ENCODE data around the gene MINPP1. TPM values are rescaled to one million over a fixed set of nuclear protein-coding genes. Genes with fewer than 3 reads are reported as not detected.

MINPP1 gene
- total RNA-seq, 1 experiment from 2014 or later = 22.1 TPM

DNA sequence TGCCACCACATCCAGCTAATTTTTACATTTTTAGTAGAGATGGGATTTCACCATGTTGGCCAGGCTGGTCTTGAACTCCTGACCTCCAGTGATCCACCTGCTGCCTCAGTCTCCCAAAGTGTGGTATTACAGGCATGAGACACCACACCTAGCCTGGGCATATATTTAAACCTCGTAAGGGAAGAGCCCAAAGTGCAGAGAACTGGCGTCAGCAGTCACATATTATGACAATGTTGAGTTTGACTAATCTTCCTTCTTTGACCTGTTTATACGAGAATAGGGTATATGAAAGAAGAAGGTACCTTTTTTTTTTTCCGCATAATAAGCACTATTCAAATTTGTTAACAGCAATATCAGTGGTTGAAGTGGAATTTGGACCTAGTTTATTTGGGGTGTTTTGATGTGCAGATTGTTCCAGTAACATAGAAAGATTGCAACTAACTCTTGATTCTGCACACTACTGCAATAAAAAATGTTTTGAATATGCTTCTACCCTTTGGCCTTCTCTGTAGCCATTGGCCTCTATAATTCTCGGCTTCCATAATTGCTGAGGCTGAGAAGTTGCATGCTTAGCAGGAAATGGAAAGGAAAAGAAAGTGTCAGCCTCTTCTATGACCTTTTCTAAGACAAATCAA is 55.9 kb downstream of the MINPP1 start:
- CTCF ChIA-PET = no interaction called here
- RAD21 ChIA-PET (ENCODE audit: low non-redundant PET in 1 of 2, low total read pairs in 2 of 2, uncharacterized antibody in 2 of 2, unreplicated experiment in 2 of 2) = no interaction called here
- Histone ChIP-seq H3K9ac (ENCODE audit: low read length) (no peak overlapping the region), H3K9me2 (ENCODE audit: insufficient read depth) (no peaks in the 10 kb centered on the region), H3K27me3 (ENCODE audit: insufficient read depth, low read length) (no peaks in the 10 kb centered on the region), H3K27ac (ENCODE audit: low read depth, low read length) (no peak overlapping the region), H3K79me2 (ENCODE audit: insufficient read depth, low read length) (no peaks in the 10 kb centered on the region), H3K36me3 (ENCODE audit: control insufficient read depth in 1 of 2, insufficient read depth in 2 of 2, low read length in 2 of 2) (no peaks in the 10 kb centered on the region), H3K9me3 (ENCODE audit: control insufficient read depth in 1 of 2, insufficient read depth in 1 of 2, low read depth in 1 of 2, low read length in 2 of 2) (no peaks in the 10 kb centered on the region), H3K4me1 (ENCODE audit: control insufficient read depth in 1 of 2, insufficient read depth in 2 of 2, low read length in 2 of 2) (no peaks in the 10 kb centered on the region), H2AFZ (ENCODE audit: low read depth, low read length, poor library complexity, severe bottlenecking) (no peak overlapping the region), H4K20me1 (ENCODE audit: insufficient read depth) (no peaks in the 10 kb centered on the region), H3K4me3 (replicated peaks in 1 of 2; ENCODE audit: low read depth in 1 of 2, low read length in 2 of 2) (no peak overlapping the region), H3K4me2 (ENCODE audit: low read length) (no peak overlapping the region)
- DNase-seq (ENCODE audit: low read depth, low spot score) (no peak), ATAC-seq (no peak)
- intact Hi-C loops (cut with micrococcal nuclease) = no loop called here
- POLR2A ChIA-PET = no interaction called here
- no TSS peak for BruUV-seq (replicated peaks)
- TF ChIP-seq CBX3 (IDR thresholded peaks at IDR 0.05; ENCODE audit: low read depth) = no peak
- no peak for TF ChIP-seq SIN3A (IDR thresholded peaks at IDR 0.05; ENCODE audit: low read depth)
- no peak for TF ChIP-seq POLR2A (IDR thresholded peaks at IDR 0.05; ENCODE audit: borderline replicate concordance, extremely low read depth, insufficient read depth, insufficient read length)
- TF ChIP-seq TCF7L2 (IDR thresholded peaks at IDR 0.05; ENCODE audit: borderline replicate concordance, extremely low read depth, insufficient read depth, insufficient read length) = no peak
- TF ChIP-seq JUND (IDR thresholded peaks at IDR 0.05) = no peak
- no peak for TF ChIP-seq CEBPB (IDR thresholded peaks at IDR 0.05; ENCODE audit: low read depth)
- no peak for TF ChIP-seq POLR2AphosphoS5 (IDR thresholded peaks at IDR 0.05; ENCODE audit: low read depth, low read length)
- TF ChIP-seq SP1 (IDR thresholded peaks at IDR 0.05; ENCODE audit: low read depth) = no peak
- TF ChIP-seq, protein P1, sequence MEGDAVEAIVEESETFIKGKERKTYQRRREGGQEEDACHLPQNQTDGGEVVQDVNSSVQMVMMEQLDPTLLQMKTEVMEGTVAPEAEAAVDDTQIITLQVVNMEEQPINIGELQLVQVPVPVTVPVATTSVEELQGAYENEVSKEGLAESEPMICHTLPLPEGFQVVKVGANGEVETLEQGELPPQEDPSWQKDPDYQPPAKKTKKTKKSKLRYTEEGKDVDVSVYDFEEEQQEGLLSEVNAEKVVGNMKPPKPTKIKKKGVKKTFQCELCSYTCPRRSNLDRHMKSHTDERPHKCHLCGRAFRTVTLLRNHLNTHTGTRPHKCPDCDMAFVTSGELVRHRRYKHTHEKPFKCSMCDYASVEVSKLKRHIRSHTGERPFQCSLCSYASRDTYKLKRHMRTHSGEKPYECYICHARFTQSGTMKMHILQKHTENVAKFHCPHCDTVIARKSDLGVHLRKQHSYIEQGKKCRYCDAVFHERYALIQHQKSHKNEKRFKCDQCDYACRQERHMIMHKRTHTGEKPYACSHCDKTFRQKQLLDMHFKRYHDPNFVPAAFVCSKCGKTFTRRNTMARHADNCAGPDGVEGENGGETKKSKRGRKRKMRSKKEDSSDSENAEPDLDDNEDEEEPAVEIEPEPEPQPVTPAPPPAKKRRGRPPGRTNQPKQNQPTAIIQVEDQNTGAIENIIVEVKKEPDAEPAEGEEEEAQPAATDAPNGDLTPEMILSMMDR (IDR thresholded peaks at IDR 0.05 in 2 of 3, conservative IDR thresholded peaks at IDR 0.05 in 1 of 3; ENCODE audit: borderline replicate concordance in 1 of 3, insufficient read depth in 1 of 3, low read depth in 2 of 3, low read length in 2 of 3) = no peak
- no peak for TF ChIP-seq ELF1 (IDR thresholded peaks at IDR 0.05; ENCODE audit: borderline replicate concordance, low read depth)
- TF ChIP-seq, protein P2, sequence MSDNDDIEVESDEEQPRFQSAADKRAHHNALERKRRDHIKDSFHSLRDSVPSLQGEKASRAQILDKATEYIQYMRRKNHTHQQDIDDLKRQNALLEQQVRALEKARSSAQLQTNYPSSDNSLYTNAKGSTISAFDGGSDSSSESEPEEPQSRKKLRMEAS (IDR thresholded peaks at IDR 0.05) = no peak
- no peak for TF ChIP-seq EGR1 (IDR thresholded peaks at IDR 0.05; ENCODE audit: low read depth)
- TF ChIP-seq, protein P3, sequence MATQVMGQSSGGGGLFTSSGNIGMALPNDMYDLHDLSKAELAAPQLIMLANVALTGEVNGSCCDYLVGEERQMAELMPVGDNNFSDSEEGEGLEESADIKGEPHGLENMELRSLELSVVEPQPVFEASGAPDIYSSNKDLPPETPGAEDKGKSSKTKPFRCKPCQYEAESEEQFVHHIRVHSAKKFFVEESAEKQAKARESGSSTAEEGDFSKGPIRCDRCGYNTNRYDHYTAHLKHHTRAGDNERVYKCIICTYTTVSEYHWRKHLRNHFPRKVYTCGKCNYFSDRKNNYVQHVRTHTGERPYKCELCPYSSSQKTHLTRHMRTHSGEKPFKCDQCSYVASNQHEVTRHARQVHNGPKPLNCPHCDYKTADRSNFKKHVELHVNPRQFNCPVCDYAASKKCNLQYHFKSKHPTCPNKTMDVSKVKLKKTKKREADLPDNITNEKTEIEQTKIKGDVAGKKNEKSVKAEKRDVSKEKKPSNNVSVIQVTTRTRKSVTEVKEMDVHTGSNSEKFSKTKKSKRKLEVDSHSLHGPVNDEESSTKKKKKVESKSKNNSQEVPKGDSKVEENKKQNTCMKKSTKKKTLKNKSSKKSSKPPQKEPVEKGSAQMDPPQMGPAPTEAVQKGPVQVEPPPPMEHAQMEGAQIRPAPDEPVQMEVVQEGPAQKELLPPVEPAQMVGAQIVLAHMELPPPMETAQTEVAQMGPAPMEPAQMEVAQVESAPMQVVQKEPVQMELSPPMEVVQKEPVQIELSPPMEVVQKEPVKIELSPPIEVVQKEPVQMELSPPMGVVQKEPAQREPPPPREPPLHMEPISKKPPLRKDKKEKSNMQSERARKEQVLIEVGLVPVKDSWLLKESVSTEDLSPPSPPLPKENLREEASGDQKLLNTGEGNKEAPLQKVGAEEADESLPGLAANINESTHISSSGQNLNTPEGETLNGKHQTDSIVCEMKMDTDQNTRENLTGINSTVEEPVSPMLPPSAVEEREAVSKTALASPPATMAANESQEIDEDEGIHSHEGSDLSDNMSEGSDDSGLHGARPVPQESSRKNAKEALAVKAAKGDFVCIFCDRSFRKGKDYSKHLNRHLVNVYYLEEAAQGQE (IDR thresholded peaks at IDR 0.05; ENCODE audit: low read depth) = no peak
- TF ChIP-seq ZFX (IDR thresholded peaks at IDR 0.05) = no peak
- no peak for TF ChIP-seq FOSL1 (IDR thresholded peaks at IDR 0.05; ENCODE audit: low read depth)
- TF ChIP-seq, protein P4, sequence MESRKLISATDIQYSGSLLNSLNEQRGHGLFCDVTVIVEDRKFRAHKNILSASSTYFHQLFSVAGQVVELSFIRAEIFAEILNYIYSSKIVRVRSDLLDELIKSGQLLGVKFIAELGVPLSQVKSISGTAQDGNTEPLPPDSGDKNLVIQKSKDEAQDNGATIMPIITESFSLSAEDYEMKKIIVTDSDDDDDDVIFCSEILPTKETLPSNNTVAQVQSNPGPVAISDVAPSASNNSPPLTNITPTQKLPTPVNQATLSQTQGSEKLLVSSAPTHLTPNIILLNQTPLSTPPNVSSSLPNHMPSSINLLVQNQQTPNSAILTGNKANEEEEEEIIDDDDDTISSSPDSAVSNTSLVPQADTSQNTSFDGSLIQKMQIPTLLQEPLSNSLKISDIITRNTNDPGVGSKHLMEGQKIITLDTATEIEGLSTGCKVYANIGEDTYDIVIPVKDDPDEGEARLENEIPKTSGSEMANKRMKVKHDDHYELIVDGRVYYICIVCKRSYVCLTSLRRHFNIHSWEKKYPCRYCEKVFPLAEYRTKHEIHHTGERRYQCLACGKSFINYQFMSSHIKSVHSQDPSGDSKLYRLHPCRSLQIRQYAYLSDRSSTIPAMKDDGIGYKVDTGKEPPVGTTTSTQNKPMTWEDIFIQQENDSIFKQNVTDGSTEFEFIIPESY (IDR thresholded peaks at IDR 0.05; ENCODE audit: extremely low read depth, insufficient replicate concordance, low read length) = no peak
